ENCODE results near the gene MLPH.

DNA sequence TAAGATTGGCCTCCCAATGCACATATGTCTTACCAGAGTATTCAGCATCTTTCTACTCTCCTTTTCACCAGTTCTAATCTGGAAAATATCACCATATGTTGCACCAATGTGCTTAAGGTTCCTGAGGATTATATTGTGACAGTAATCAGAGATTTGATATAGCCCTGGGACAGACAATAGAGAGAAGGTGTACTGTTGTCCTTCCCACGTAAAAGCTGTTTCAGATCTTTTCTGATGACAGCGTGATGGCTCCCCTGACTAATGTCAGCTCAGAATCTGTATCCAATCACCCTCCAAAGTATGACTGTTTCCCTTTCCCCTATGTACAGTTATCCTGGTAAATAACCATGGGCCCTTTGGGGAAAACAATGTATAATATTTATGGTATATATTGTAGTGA, 9.0 kb upstream of the MLPH start:
- TF ChIP-seq, protein P1, sequence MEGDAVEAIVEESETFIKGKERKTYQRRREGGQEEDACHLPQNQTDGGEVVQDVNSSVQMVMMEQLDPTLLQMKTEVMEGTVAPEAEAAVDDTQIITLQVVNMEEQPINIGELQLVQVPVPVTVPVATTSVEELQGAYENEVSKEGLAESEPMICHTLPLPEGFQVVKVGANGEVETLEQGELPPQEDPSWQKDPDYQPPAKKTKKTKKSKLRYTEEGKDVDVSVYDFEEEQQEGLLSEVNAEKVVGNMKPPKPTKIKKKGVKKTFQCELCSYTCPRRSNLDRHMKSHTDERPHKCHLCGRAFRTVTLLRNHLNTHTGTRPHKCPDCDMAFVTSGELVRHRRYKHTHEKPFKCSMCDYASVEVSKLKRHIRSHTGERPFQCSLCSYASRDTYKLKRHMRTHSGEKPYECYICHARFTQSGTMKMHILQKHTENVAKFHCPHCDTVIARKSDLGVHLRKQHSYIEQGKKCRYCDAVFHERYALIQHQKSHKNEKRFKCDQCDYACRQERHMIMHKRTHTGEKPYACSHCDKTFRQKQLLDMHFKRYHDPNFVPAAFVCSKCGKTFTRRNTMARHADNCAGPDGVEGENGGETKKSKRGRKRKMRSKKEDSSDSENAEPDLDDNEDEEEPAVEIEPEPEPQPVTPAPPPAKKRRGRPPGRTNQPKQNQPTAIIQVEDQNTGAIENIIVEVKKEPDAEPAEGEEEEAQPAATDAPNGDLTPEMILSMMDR (IDR thresholded peaks at IDR 0.05), result no peak
- TF ChIP-seq EZH2 (IDR thresholded peaks at IDR 0.05; ENCODE audit: borderline replicate concordance, insufficient read depth, low read depth, low read length, poor library complexity, severe bottlenecking), result no peak

Data from B cell (primary cell).